Neural cell (in vitro differentiated cells): ENCODE results near the gene PPP1R8.

Source experiments
- CTCF ChIP-seq: fragments of 450-650 bp; IDR thresholded peaks from 2 replicates; pipeline ENCODE4 v1.5.1; 2014; ENCODE audit warnings: antibody characterized with exemption, mild to moderate bottlenecking, moderate library complexity; ENCODE audit not compliant: poor library complexity, severe bottlenecking
- EP300 ChIP-seq: fragments of 450-650 bp; conservative IDR thresholded peaks from 2 replicates; pipeline ENCODE4 v1.6.1; 2014; ENCODE audit warnings: antibody characterized with exemption, mild to moderate bottlenecking, moderate library complexity; ENCODE audit not compliant: poor library complexity, severe bottlenecking
- EZH2 ChIP-seq: fragments of 200-600, 300-800 bp; shearing (Covaris generic), sonication (generic); IDR thresholded peaks from 2 replicates; pipeline ENCODE4 v1.6.1; 2014; ENCODE audit warnings: antibody characterized with exemption, low read length, borderline replicate concordance, mild to moderate bottlenecking; ENCODE audit not compliant: insufficient read depth, poor library complexity, severe bottlenecking
- POLR2AphosphoS5 ChIP-seq: IDR thresholded peaks from 2 replicates; pipeline ENCODE4 v1.6.1; 2012
- REST ChIP-seq: IDR thresholded peaks from 2 replicates; pipeline ENCODE4 v1.6.1; 2012; ENCODE audit warnings: borderline replicate concordance
- SMC3 ChIP-seq: fragments of 450-650 bp; conservative IDR thresholded peaks from 2 replicates; pipeline ENCODE4 v1.6.1; 2014; ENCODE audit warnings: antibody characterized with exemption, mild to moderate bottlenecking, moderate library complexity; ENCODE audit not compliant: poor library complexity
- TAF1 ChIP-seq: IDR thresholded peaks from 2 replicates; pipeline ENCODE4 v1.6.1; 2012; ENCODE audit warnings: low read depth

GRCh38 chr1:27884006-27884954, 53.7 kb downstream of the PPP1R8 start:
- TF ChIP-seq EZH2, result no peak
- no peak for TF ChIP-seq SMC3
- TF ChIP-seq CTCF, result no peak
- no peak for TF ChIP-seq POLR2AphosphoS5
- no peak for TF ChIP-seq EP300
- TF ChIP-seq TAF1, result no peak
- no peak for TF ChIP-seq REST
